NCI-H526 treated with DMSO at 0.1 percent for 48 hours (cell line): ENCODE data around the gene ALKBH7.
"Not testable (repeated sequence)": the region's sequence is repeated elsewhere in the genome, so short reads cannot be mapped to it uniquely, and the experiment has no call there.

ENCODE experiments used
- DNase-seq: peaks from one replicate; lab custom pipeline; 2025; lab: John Stamatoyannopoulos, UW

ALKBH7 gene, protein sequence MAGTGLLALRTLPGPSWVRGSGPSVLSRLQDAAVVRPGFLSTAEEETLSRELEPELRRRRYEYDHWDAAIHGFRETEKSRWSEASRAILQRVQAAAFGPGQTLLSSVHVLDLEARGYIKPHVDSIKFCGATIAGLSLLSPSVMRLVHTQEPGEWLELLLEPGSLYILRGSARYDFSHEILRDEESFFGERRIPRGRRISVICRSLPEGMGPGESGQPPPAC

DNA sequence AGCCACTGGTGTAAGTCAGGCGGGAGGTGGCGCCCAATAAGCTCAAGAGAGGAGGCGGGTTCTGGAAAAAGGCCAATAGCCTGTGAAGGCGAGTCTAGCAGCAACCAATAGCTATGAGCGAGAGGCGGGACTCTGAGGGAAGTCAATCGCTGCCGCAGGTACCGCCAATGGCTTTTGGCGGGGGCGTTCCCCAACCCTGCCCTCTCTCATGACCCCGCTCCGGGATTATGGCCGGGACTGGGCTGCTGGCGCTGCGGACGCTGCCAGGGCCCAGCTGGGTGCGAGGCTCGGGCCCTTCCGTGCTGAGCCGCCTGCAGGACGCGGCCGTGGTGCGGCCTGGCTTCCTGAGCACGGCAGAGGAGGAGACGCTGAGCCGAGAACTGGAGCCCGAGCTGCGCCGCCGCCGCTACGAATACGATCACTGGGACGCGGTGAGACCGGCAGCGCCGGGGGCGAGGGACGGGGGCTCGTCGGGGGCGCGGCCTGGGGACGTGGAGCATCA lies at the start of gene ALKBH7:
Gene ALKBH7, plus strand, starts transcription at position 201 of the 502 bp plus-strand sequence. Its CDS starts 27 bp downstream, at position 228.
- peak; percentile 94 for DNase-seq

DNA sequence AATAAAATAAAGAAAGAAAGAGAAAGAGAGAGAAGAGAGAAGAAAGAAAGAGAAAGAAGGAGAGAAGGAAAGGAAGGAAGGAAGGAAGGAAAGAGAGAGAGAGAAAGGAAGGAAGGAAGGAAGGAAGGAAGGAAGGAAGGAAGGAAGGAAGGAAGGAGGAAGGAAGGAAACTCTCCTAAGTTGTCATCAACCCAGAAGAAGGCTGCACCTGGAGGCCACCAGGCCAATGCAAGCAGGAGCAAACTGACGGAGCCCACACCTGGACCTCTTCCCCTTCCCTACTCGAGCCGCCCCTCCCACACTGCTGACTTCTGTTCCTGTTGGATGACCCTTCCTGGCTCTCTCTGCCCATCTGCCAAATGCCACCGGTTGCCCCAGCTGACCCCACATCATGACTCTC lies 47.8 kb upstream of the ALKBH7 start:
- DNase-seq, result no peak

DNA sequence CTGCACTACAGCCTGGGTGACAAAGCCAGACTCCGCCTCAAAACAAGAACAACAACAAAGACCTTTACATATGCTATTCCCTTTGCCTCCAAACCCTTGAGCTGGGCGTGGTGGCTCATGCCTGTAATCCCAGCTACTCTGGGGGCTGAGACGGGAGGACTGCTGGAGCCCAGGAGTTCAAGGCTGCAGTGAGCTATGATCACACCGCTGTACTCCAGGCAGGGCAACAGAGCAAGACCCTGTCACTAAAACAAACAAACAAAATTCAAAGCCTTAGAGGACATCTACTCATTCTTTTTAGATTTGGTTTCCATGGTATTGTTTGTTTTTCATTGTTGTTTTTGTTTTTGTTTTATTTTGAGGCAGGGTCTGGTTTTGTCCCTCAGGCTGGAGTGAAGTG lies 47.0 kb upstream of the ALKBH7 start:
- no peak for DNase-seq

DNA sequence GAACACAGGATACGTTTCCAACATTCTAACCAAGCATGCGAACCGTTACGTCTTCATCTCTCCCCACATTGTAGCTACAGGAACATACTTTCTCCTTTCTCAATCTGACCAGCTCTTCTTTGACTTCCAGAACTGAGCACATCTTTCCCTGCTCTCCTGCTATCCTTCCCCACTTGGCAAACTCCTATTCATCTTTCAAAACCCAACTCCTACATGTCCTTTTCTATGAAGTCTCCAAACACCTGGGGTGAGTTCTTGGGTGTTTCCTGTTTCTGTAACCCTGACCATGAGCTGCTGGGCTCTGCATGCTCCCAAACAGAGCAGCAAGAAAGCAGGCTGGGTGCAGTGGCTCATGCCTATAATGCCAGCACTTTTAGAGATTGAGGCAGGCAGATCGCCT lies 45.8 kb upstream of the ALKBH7 start:
- DNase-seq, result no peak

DNA sequence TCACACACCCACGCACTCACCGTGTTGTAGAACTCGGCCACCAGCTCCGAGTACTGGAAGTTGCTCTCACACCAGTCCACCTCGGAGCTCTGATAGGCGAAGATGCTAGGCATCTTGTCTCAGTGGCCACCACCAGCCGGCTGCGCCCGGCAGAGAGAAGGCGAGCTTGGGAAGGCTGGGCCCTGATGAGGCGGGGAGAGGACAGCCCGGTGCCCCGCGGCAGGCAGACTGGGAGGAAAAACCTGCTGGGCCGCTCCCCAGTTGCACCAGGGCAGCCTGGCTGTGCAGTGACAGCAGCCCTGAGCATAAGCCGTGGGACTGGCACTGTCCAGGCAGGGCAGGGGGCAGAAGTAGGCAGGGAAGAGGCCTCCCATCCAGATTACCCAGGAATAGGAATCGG lies 39.2 kb upstream of the ALKBH7 start, which contains the start of gene ACER1:
Gene ACER1, minus strand, starts transcription at position 174 of the 400 bp plus-strand sequence. Its CDS starts 61 bp downstream, at position 113.
- DNase-seq, result no peak

DNA sequence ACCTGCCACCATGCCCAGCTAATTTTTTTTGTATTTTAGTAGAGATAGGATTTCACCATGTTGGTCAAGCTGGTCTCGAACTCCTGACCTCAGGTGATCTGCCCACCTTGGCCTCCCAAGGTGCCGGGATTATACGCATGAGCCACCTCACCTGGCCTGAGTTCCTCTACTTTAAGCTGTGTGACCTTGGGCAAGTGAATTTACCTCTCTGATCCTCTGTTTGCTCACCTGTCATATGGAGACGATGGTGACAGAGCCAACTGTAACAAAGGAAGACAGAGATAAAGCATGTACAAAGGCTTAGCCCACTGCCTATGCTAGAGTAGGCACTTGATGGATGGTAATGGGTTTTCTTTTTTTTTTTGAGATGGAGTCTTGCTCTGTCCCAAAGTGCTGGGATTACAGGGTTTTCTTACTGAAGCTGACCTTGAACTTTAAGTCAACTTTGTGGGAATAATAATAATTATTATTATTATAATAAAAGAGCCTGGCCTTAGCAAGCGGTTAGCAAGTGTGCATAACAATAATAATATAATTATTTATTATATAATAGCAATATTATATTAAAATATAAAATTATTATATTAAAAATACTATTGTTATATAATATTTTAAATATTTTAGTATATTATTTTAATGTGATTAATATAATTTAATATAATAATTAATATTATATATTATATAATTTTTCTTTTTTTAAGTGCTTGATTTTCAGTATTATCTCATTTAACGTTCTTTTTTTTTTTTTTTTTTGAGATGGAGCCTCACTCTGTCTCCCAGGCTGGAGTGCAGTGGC lies 37.9 kb upstream of the ALKBH7 start:
- DNase-seq, result no peak

DNA sequence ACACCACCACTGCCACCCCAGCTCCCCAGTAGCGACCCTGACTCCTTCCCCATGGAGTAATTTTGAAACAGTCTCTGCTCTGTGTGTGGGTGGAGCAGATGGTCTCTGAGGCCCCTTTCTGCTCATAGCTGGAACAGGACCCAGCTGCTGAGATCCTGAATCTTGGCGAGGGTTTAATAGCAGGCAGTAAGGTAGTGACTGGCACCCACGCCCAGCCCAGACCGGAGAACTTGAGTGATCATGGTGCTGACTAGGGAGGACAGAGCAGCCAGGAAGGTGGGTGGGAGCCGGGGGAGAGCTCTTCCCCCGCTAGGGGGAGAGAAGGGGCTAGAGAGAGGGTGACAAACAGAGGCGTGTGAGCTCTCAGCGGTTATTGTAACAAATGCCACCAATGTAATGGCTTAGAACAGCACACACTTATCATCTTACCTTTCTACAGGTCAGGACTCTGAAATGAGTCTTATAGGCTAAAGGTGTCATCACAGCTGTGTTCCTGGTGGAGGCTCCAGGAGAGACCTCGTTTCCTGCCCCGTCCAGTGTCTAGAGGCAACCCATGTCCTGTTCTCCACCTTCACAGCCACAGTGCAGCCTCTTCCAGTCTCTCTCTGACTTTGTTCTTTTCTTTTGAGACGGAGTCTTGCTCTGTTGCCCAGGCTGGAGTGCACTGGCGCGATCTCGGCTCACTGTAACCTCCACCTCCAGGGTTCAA lies 31.9 kb upstream of the ALKBH7 start:
- no peak for DNase-seq

DNA sequence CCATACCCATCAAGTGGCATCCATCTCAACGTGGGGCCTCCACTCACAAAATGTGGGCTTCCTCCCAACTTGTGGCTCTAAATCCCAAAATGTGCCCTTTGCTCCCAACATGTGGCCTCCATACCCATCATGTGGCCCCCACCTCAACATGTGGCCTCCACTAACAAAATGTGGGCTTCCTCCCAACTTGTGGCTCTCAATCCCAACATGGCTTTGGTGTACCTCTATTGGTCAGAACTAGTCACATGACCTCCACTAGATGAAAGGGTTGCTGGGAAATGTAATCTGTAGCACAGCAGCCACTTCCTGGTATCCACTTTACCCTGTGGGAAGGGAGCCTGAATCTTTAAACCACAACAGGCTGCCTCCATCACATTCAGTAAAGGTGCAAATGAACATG lies 29.1 kb upstream of the ALKBH7 start:
- DNase-seq, result no peak

DNA sequence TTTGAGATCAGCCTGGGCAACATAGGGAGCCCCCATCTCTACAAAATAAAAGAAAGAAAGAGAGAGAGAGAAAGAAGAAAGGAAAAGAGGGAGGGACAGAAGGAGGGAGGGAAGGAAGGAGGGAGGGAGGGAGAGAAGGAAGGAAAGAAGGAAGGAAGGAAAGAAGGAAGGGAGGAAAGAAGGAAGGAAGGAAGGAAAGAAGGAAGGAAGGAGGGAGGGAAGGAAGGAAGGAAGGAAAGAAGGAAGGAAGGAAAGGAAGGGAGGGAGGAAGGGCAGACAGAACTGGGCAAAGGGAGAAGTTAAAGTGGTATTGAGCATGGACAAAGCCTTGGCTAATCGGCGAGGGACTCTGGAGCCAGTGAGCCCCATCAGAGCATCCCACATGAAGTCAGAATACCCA lies 23.3 kb upstream of the ALKBH7 start:
- DNase-seq, result not testable (repeated sequence)

DNA sequence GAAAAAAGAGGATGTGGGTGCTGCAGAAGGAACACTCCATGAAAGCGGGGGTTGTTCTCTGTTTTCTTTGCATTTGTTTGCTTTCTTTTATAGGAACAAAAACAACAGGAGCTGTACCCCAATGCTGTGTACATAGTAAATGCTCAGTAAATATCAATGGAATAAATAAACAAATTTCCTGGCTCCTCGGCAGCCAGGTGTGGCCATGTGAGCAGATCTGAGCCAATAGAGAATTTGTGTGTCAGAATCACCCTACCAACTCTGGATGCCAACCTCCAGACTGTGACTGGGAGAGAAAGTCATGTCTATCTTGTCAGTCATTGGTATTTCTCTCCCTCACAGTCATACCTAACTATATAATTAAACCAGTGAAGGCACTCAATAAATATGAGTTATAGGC lies 21.9 kb upstream of the ALKBH7 start:
- no peak for DNase-seq

DNA sequence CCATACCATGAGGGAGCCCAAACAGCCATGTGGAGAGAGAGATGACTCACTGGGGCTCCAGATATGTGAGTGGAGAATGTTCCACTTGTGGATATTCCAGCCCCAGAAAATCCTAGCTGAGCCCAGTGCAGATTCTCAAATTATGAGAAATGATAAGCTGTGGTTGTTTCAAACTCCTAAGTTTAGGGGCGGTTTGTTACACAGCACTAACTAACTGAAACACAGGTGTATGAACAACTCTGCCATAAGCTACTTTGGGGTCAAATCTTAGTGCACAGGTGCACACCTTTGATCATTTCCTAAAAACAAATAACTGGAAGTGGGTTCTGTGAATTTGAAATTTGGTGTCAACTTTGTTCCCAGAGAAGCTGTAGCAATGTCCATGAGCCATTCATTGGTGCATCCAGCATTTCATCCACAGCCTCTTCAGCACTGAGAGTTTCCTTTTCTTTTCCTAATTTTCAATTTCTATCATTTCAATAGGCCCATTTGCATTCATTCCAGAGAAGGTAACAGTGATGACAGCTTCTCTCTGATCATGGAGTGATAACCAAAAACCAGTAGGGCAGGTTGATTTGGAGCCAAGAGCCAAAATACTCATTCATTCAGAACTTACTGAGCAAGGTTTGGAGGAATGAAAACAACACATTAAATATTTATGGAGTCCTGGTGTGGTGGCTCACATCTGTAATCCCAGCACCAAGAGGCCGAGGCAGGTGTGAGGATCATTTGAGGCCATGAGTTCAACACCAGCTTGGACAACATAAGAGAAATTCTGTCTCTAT lies 20.0 kb upstream of the ALKBH7 start:
- DNase-seq, result no peak

DNA sequence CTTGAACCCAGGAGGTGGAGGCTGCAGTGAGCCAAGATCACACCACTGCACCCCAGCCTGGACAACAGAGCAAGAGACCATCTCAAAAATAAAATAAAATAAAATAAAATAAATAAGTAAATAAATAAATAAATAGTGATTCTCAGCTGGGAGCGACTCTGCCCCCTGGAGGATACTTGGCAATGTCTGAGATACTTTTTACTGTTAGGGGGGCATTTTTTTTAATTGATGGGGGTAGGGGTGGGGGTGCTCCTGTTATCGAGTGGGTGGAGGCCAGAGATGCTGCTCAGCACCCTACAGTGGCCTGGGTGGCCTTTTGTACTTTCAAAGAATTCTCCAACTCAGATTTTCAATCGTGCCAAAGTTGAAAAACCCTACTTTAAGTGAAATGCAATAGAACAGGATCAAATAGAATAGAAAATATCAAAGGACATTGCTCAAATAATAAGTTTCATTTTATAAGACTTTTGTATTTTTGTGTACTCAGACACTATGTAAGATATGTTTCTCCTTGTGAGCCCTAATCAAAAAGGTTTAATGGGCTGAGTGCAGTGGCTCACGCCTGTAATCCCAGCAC lies 18.4 kb upstream of the ALKBH7 start:
- DNase-seq, result no peak

DNA sequence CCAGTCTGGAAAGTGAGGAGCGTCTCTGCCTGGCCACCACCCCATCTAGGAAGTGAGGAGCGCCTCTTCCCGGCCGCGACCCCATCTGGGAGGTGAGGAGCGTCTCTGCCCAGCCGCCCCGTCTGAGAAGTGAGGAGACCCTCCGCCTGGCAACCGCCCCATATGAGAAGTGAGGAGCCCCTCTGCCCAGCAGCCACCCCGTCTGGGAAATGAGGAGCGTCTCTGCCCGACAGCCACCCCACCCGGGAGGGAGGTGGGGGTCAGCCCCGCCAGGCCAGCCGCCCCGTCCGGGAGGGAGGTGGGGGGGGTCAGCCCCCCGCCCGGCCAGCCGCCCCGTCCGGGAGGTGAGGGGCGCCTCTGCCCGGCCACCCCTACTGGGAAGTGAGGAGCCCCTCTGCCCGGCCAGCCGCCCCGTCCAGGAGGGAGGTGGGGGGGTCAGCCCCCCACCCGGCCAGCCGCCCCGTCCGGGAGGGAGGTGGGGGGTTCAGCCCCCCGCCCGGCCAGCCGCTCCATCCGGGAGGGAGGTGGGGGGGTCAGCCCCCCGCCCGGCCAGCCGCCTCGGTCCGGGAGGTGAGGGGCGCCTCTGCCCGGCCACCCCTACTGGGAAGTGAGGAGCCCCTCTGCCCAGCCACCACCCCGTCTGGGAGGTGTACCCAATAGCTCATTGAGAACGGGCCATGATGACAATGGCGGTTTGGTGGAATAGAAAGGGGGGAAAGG lies 17.1 kb upstream of the ALKBH7 start:
- DNase-seq, result not testable (repeated sequence)

DNA sequence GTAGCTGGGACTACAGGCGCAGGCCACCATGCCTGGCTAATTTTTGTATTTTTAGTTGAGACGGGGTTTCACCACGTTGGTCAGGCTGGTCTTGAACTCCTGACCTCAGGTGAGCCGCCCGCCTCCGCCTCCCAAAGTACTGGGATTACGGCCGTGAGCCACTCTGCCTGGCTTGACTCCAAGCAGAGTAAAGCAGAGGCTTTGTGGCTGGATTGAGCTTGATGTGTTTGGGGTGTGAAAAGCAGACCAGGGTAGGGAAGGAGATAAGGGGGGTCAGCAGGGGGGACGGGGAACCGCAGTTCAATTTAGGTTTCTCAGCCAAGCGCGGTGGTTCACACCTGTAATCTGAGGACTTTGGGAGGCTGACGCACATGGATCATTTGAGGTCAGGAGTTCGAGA lies 15.4 kb upstream of the ALKBH7 start:
- DNase-seq, result no peak

DNA sequence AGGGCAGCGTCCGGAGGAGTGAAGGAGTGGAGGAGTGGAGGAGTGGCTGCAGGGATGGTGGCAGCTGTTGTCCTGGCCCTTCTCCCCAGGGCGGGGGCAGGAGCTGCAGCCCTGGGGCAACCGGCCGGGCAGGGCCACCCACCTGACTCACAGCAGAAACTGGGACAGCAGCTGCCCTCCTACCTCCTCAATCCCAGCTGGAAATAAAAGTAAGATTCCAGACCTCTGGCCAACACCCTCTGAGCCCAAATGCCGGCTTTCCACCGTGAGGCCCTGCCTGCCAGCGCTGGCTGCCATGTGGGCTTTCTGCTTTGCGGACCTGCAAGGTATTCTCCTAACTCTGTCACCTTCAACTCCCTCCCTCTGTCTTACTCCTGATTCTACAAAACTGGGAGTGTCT lies 14.6 kb upstream of the ALKBH7 start:
- DNase-seq, result no peak

DNA sequence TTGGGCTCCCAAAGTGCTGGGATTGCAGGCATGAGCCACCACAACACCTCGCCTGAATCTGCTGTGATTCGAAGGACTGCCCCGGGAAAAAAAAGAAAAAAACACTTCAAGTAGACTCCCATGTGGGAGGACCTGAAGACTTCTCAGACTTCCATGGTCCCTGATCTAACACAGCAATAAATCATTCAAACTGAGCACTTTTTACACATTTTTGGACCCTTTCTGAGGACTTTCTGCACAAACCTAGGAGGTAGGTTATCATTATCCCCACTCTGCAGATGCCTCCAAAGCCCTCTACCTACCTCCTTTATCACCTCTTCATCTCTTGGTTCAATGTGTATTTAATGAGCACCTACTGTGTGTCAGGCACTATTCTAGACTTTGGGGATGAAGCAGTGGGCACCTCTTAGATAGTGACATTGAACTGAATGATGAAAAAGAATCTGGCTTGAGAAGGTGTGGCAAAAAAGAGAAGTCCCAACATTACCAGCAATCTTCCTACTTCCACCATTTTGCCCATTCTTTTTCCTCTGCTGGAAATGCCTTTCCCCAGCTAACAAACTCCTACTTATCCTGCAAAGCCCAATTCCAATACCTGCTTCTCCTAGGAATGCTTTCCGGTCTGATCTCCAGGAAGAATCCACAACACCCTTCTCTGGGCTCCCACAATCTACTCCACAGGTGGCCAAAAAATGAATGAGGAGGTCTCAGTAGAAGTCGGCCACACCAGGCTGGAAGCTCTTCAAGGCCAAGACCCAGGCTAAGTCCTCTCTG lies 12.8 kb upstream of the ALKBH7 start:
- no peak for DNase-seq

DNA sequence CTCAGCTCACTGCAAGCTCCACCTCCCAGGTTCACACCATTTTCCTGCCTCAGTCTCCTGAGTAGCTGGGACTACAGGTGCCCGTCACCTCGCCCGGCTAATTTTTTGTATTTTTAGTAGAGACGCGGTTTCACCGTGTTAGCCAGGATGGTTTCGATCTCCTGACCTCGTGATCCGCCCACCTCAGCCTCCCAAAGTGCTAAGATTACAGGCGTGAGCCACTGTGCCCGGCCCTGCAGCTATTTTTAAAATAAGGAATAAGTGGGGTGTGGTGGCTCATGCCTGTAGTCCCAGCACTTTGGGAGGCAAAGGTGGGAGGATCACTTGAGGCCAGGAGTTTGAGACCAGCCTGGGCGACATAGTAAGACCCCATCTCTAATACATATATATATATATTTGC lies 12.1 kb upstream of the ALKBH7 start:
- not testable (repeated sequence) for DNase-seq

DNA sequence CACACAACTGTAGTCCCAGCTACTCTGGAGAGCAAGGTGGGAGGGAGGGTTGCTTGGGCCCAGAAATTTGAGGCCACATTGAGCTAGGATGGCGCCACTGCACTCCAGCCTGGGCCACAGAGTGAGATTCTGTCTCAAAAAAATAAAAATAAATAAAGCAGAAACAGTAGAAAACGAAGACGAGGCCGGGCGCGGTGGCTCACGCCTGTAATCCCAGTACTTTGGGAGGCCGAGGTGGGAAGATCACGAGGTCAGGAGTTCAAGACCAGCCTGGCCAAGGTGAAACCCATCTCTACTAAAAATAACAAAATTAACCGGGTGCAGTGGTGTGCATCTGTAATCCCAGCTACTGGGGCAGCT lies 11.8 kb upstream of the ALKBH7 start:
- not testable (repeated sequence) for DNase-seq

DNA sequence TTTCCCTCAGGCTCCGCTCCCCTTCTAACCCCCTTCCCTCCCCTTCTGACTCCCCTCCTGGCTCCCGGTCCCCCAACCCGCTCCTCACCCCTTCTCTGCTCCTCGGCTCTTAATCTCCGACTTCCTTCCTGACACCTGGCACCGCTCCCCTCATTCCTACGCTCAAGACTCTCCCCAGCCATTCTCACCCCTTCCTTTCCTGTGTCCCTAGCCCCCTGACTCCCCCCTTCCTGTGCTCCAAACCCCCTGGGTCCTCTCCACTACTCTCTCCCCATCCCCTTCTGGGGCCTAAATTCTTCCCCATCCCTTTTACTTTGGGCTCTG lies 10.6 kb upstream of the ALKBH7 start:
- DNase-seq, result no peak

DNA sequence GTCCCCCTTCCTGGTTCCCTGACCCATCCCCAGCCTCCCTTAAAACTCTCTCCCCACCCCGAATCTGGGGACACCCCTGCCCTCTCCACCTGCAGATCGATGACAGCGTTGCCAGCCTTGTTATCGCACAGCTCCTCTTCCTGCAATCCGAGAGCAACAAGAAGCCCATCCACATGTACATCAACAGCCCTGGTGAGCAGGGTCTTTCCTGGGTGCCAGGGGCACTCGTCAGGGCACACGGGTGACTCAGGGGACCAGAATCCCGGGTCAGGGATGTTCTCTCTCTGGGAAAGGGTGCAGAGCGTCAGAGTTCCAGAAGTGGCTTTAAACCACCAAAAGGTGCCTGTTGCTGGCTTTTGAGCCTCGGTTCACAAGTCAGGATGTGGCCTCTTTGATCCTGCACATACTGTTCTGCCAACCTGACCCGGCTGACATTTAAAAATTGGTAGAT lies 10.2 kb upstream of the ALKBH7 start:
- no peak for DNase-seq
